ENCODE results near the gene TAF8.
A peak's percentile ranks its signal among the peaks of the same experiment; 100 is the strongest.

Gene TAF8

DNA sequence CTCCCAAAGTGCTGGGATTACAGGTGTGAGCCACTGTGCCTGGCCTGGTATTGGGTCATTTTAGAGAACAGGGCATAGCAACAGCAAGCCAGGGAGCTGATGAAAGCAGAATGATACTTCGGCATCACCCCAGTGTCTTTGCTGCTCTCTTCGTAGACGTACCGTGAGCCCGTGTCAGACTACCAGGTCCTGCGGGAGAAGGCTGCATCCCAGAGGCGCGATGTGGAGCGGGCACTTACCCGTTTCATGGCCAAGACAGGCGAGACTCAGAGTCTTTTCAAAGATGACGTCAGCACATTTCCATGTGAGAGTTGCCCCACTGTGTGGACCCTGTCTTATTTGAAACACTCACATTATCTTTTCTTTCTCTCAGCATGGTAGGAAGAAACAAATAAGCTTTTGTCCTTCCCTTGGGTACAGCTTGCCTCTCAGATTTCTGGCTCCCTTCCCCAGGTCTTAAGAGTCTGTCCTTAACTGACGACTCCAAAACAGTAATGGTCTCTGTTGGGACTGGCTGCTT, 15.9 kb downstream of the TAF8 start:
- no peak for DNase-seq

- DNase-seq, result no peak
These were observed 17.8 kb downstream of the TAF8 start for GRCh38 chr6:42068173-42068572.

- no peak for DNase-seq
These were observed 18.7 kb downstream of the TAF8 start for GRCh38 chr6:42068872-42069522.

DNA sequence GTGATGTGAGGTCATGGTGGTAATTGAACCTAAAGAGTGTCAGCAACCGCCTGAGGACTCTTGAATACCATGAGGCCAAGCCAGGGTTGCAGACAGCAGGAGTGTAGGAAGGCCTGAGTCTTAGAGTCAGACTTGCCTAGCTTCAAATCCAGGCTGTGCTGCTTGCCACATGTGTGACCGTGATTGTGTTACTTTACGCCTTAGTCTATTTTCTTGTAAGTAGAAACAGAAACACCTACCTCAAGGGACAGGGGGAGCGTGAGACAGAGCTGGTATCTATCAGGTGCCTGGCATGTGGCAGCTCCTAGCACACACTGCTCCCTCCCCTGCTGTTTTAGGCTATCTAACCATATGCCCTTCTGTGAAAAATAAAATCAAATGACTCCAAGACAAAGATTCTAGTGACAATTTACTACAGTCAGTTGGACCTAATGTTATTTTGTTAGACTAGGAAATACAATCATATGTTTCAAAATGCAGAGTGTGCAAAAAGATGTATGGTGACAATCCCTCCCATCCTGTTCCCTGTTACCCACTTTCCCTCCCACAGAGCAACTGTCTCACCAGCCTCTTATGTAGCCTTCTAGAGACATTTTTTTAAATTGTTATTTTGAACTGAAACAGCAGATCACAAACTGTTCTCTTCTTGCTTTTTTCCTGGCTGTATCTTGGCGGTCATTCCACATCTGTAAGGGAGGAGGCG, 21.7 kb downstream of the TAF8 start:
- DNase-seq, result no peak

DNA sequence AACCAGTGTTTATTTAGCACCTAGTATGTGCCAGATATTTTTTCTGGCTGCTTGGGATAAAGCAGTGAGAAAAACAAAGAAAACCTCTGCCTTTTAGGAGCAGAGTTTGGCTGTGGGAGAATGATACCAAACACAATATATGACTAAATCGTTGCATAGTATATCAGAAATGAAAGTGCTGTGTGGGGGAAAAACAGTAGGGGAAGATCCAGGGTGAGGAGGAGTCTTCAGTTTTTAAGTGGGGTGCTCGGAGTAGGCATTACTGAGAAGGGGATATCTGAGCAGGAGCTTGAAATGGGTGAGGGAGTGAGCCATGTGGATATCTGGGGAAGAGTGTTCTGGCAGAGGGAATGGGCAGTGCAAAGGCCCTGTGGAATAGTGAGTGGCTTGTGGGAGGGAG, 23.0 kb downstream of the TAF8 start:
- no peak for DNase-seq

- DNase-seq, result peak; percentile 55
These were observed 25.0 kb downstream of the TAF8 start for GRCh38 chr6:42075159-42075838.

- no peak for DNase-seq
These were observed 28.1 kb downstream of the TAF8 start for GRCh38 chr6:42078386-42078785.

GRCh38 chr6:42079941-42080464, 29.7 kb downstream of the TAF8 start:
- DNase-seq, result no peak

GRCh38 chr6:42083530-42083929, 33.2 kb downstream of the TAF8 start:
- DNase-seq, result no peak

DNA sequence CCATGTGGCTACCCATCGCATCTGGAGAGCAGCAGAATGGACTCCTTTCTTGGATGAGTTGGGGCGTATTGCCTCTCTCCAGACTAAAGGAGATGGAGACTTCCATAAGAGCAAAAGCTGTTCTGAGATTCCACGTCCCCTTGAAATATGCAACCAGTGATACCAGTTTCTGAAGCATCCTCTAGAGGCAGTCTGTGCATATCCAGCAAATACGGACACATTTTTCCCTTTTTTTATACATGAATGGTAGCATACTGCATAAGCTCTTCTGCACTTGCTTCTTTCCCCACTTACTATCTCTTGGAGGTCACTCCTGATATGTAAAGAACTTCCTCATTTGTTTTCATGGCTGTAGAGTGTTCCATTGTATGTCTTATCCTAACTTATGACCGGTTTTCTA, 34.6 kb downstream of the TAF8 start:
- no peak for DNase-seq

GRCh38 chr6:42086046-42087035, 36.0 kb downstream of the TAF8 start:
- no peak for DNase-seq

DNA sequence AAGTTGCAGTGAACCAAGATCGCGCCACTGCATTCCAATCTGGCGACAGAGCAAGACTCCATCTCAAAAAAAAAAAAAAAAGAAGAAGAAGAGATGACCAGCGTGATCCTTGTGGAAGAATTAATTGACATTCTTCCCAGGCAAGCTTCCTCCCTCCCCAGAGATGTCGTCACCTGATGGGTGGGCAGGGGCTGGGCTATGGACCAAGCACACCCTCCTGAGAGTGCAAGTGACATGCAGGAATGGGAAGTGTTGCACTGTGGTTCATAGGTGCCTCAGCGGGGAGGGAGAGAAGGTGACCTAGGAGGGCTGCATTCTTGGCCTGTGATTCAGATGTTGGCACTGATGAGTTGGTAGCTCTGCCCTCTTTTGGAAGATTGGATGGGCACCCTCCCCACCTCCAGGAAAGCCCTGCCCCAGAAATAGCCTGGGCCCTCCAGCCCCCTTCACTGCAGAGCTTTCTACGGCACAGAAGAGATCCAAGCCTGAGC, 37.8 kb downstream of the TAF8 start:
- DNase-seq, result no peak

- no peak for DNase-seq
These were observed 40.7 kb downstream of the TAF8 start for GRCh38 chr6:42090819-42091717.

DNA sequence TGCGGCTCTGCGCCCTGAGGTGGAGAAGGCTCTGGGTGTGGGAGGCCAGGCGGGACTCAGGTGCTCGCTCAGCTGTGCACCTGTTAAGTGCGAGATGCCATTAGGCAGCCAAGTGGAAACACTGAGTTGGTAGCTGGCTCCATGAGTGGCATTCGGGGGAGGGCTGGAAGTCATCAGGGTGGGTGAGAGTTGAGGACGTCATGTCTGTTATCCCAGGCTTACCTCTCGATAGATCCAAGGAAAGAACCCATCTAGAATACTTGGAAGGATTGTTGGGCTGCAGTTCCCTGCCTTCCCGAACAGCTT, 41.3 kb downstream of the TAF8 start:
- DNase-seq, result no peak

DNA sequence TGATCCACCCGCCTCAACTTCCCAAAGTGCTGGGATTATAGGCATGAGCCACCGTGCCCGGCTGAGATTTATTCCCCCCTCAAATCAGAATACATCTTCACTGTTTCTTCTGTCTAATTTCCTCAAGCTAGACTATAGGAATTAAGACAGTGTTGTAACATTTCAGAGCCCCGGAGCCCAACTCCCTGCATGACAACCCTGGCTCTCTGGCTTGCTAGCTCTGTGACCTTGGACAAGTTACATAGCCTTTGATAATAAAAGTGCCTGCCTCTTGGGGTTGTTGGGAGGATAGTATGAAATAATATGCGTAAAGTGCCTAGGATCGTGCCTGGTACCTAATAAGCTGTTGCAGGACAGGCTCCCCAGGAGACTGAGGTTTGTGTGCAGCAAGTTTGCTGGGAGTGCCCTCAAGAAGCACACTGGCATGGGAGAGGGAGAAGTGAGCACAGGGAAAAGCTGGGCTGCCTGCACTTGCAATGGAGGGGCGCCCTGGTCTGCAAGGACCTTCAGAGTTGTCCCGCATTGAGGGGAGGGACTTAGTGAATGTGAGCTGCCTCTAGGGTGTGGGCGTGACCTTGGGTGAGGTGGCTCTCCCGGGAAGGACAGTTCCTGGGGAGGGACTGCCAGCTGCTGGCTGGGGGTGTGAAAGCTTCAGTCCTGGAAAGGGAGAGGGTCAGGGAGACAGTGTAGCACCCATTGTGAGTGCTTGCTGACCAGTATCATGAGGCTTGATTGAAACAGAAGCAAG, 43.4 kb downstream of the TAF8 start:
- no peak for DNase-seq

DNA sequence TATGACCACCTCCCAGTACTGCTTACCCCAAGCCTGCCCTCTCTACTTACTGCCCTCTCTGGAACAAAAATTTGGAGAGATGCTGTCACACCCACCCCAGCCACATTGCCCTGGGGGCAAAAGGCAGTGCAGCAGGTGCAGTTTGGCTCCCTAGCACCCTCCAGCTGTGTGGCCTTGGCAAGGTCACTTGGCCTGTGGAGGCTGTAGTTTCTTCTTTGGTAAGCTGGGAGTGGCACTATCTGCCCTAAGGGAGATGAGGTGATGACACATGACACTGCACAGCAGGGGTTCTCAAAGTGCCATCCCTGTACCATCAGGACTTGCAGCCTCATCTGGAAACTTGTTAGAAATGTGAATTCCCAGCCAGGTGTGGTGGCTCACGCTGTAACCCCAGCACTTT, 44.8 kb downstream of the TAF8 start:
- DNase-seq, result no peak

- no peak for DNase-seq
These were observed 45.6 kb downstream of the TAF8 start for GRCh38 chr6:42095776-42096541.

- DNase-seq, result no peak
These were observed 49.2 kb downstream of the TAF8 start for GRCh38 chr6:42099340-42100028.

Data from inflammatory macrophage treated with lipopolysaccharide for 4 hours (primary cell).